Endothelial cell of umbilical vein (primary cell): ENCODE results near the gene SRGAP3. TPM values are rescaled to one million over a fixed set of nuclear protein-coding genes. Genes with fewer than 3 reads are reported as not detected.

Experiments used
- BruUV-seq: library from RNA; stranded (reverse); fragments of 400-500 nt; replicated peaks from 2 replicates; lab custom pipeline; 2021; lab: Mats Ljungman, UMichigan
- CTCF ChIA-PET: fragments of 300-600, 350-600 bp; sonication (Branson Sonifier 250); formaldehyde crosslinking; loops from one replicate; lab custom pipeline; 2021; ENCODE audit warnings: antibody characterized with exemption, inconsistent platforms; lab: Charles Lee
- POLR2A ChIA-PET: fragments of 300-600, 350-600 bp; sonication (Branson Sonifier 250); formaldehyde crosslinking; loops from one replicate; lab custom pipeline; 2021; ENCODE audit warnings: antibody characterized with exemption, inconsistent platforms; lab: Charles Lee
- DNase-seq: peaks from one replicate; pipeline ENCODE4 v3.0.0-alpha.2; 2011; ENCODE audit warnings: low read depth, low spot score
- FAIRE-seq: peaks from 2 replicates; lab custom pipeline; 2011; peaks lifted over from hg19 to GRCh38; lab: Jason Lieb, UNC
- H2AFZ ChIP-seq: 2 replicates; pipeline ENCODE4 v1.6.0; 2012; ENCODE audit warnings: low read depth, low read length, control low read depth, inconsistent platforms
- H3K27ac ChIP-seq: 2 replicates; pipeline ENCODE4 v1.5.1; 2011; ENCODE audit warnings: low read depth, mild to moderate bottlenecking, control low read depth, low read length, moderate library complexity; ENCODE audit not compliant: insufficient read depth
- H3K27me3 ChIP-seq, 2 experiments: 2 replicates each; pipeline versions ENCODE4 v1.6.0 to v1.6.1; 2011; ENCODE audit warnings: low read length in 2 of 2, mixed read lengths in 1 of 2; ENCODE audit not compliant: control insufficient read depth in 2 of 2, insufficient read depth in 2 of 2
- H3K36me3 ChIP-seq, 2 experiments: 2 replicates in 1 of 2; 3 replicates in 1 of 2; pipeline ENCODE4 v1.5.1; 2011; ENCODE audit warnings: low read length in 2 of 2, mild to moderate bottlenecking in 1 of 2, moderate library complexity in 1 of 2; ENCODE audit not compliant: control insufficient read depth in 2 of 2, insufficient read depth in 2 of 2; ENCODE audit errors: extremely low read depth in 1 of 2
- H3K4me1 ChIP-seq: 3 replicates; pipeline ENCODE4 v1.5.1; 2011; ENCODE audit warnings: mild to moderate bottlenecking, low read length; ENCODE audit not compliant: control insufficient read depth, insufficient read depth; ENCODE audit errors: extremely low read depth
- H3K4me2 ChIP-seq: 2 replicates; pipeline ENCODE4 v1.6.1; 2011; ENCODE audit warnings: low read length, control low read depth, mixed read lengths; ENCODE audit not compliant: insufficient read depth
- H3K4me3 ChIP-seq, 3 experiments: fragments of 200-600 bp in 1 of 3; sonication (generic), shearing (Covaris generic) in 1 of 3; replicated peaks in 1 of 3; 2 replicates each; pipeline ENCODE4 v1.5.1; 2011 to 2016; ENCODE audit warnings: control low read depth in 3 of 3, low read length in 3 of 3, mild to moderate bottlenecking in 2 of 3, inconsistent platforms in 1 of 3, low read depth in 1 of 3, moderate library complexity in 1 of 3; ENCODE audit not compliant: insufficient read depth in 1 of 3
- H3K79me2 ChIP-seq: 2 replicates; pipeline ENCODE4 v1.6.0; 2012; ENCODE audit warnings: low read length, inconsistent platforms; ENCODE audit not compliant: control insufficient read depth, insufficient read depth
- H3K9ac ChIP-seq: replicated peaks from 2 replicates; pipeline ENCODE3; 2011; ENCODE audit warnings: low read length, control low read depth; ENCODE audit not compliant: insufficient read depth; ENCODE audit errors: extremely low read depth
- H3K9me1 ChIP-seq: replicated peaks from 3 replicates; pipeline ENCODE4 v1.6.0; 2011; ENCODE audit warnings: mild to moderate bottlenecking, low read length; ENCODE audit not compliant: control insufficient read depth, insufficient read depth; ENCODE audit errors: extremely low read depth
- H3K9me3 ChIP-seq: replicated peaks from 2 replicates; pipeline ENCODE4 v1.5.1; 2012; ENCODE audit warnings: low read length, inconsistent platforms; ENCODE audit not compliant: control insufficient read depth, insufficient read depth
- H4K20me1 ChIP-seq: replicated peaks from 2 replicates; pipeline ENCODE3; 2011; ENCODE audit warnings: mild to moderate bottlenecking, low read length; ENCODE audit not compliant: control insufficient read depth, insufficient read depth; ENCODE audit errors: extremely low read depth
- CTCF ChIP-seq, 2 donors: IDR thresholded peaks; 1 replicate in 1 of 2; 2 replicates in 1 of 2; pipeline ENCODE4 v1.5.1; 2011; ENCODE audit warnings: low read length in 2 of 2, mild to moderate bottlenecking in 2 of 2, moderate library complexity in 2 of 2, control low read depth in 1 of 2, inconsistent platforms in 1 of 2, low read depth in 1 of 2; ENCODE audit not compliant: insufficient read depth in 1 of 2; ENCODE audit errors: extremely low read depth in 1 of 2
- EZH2 ChIP-seq: IDR thresholded peaks from 2 replicates; pipeline ENCODE4 v1.6.1; 2012; ENCODE audit warnings: borderline replicate concordance, low read depth, mild to moderate bottlenecking, moderate library complexity, low read length, inconsistent platforms; ENCODE audit not compliant: severe bottlenecking
- FOS ChIP-seq: IDR thresholded peaks from 2 replicates; pipeline ENCODE4 v1.6.1; 2011; ENCODE audit warnings: mild to moderate bottlenecking, low read length, moderate library complexity, borderline replicate concordance; ENCODE audit not compliant: insufficient read depth
- GATA2 ChIP-seq: IDR thresholded peaks from 2 replicates; pipeline ENCODE4 v1.7.0; 2011; ENCODE audit warnings: low read depth, mild to moderate bottlenecking, moderate library complexity, mixed read lengths, low read length; ENCODE audit not compliant: insufficient read length, insufficient read depth
- JUN ChIP-seq: IDR thresholded peaks from 2 replicates; pipeline ENCODE4 v1.6.1; 2011; ENCODE audit warnings: borderline replicate concordance, low read depth; ENCODE audit not compliant: insufficient read length, insufficient read depth
- MAX ChIP-seq: IDR thresholded peaks from 2 replicates; pipeline ENCODE4 v1.6.1; 2011; ENCODE audit not compliant: insufficient read depth, insufficient read length
- MYC ChIP-seq: IDR thresholded peaks from one replicate; pipeline ENCODE4 v1.6.1; 2011; ENCODE audit warnings: mild to moderate bottlenecking, low read depth, low read length
- POLR2A ChIP-seq: IDR thresholded peaks from 2 replicates; pipeline ENCODE4 v1.6.1; 2012; ENCODE audit warnings: low read depth, mild to moderate bottlenecking, control low read depth, low read length
- POLR2AphosphoS5 ChIP-seq: IDR thresholded peaks from 2 replicates; pipeline ENCODE4 v1.6.1; 2012; ENCODE audit warnings: low read depth, mild to moderate bottlenecking, control low read depth, low read length, moderate library complexity; ENCODE audit not compliant: insufficient read depth
- dilution Hi-C: fragments of 300-500 bp; cut with MboI; formaldehyde crosslinking; loops from one replicate; pipeline ENCODE4 v1.15.0; 2019; ENCODE audit warnings: low sequenced_read_pairs; ENCODE audit not compliant: extremely low pct_ligation_motif_present
- intact Hi-C: fragments of 100-400 bp; cut with micrococcal nuclease; formaldehyde crosslinking; loops from one replicate; pipeline ENCODE4 v1.10.0; 2022
- polyA plus RNA-seq, 4 experiments: library from polyadenylated mRNA; depleted of rRNA in 3 of 4; stranded (reverse) in 3 of 4; unstranded in 1 of 4; fragments of >200 nt; gene quantifications; 2 replicates each; pipeline versions ENCODE4 v1.2.1 to v1.2.3, GENCODE V29; 2011 to 2012; ENCODE audit warnings: missing spikeins in 1 of 4
- total RNA-seq: library from RNA; stranded (reverse); gene quantifications from 2 replicates; pipeline ENCODE4 v1.2.3, GENCODE V29; 2021

SRGAP3 gene
- total and polyA plus RNA-seq, 2 donors (not counting 3 experiments of a cell fraction or from before 2014, with no cell fraction given): 0.06 TPM; not detected in 1

- Histone ChIP-seq H3K4me1 (no peaks in the 10 kb centered on the region), H2AFZ (no peak overlapping the region), H3K9ac (no peak overlapping the region), H3K4me3 (no peak overlapping the region), H4K20me1 (no peaks in the 10 kb centered on the region), H3K27ac (no peak overlapping the region), H3K36me3 (no peaks in the 10 kb centered on the region), H3K9me3 (no peaks in the 10 kb centered on the region), H3K4me2 (no peak overlapping the region), H3K27me3 (no peaks in the 10 kb centered on the region), H3K79me2 (no peaks in the 10 kb centered on the region), H3K9me1 (no peaks in the 10 kb centered on the region)
- no peak for DNase-seq
- TF ChIP-seq POLR2AphosphoS5 (no peak), FOS (no peak), EZH2 (no peak), CTCF (IDR thresholded peaks at IDR 0.05; ENCODE audit: extremely low read depth in 1 of 2, insufficient read depth in 1 of 2, low read depth in 1 of 2, low read length in 2 of 2) (no peak), POLR2A (no peak), MYC (no peak), MAX (no peak), GATA2 (no peak), JUN (no peak)
- POLR2A ChIA-PET: no interaction called here
- FAIRE-seq: no peak
- dilution Hi-C loops: no loop called here
- intact Hi-C loops: no loop called here
- no TSS peak for BruUV-seq
- CTCF ChIA-PET: interaction anchor here (0.6 kb wide), 1 partner anchor 179 kb away, joined by 5 read pairs; no protein-coding TSS in a partner anchor
Observed at GRCh38 chr3:9167222-9167621, 82.2 kb downstream of the SRGAP3 start.
